Astrocyte (in vitro differentiated cells and primary cell): ENCODE data around the gene EGFL7.

Experiments used
- EZH2 ChIP-seq: IDR thresholded peaks from 2 replicates; pipeline ENCODE4 v1.6.1; 2012; ENCODE audit warnings: mild to moderate bottlenecking, low read length, inconsistent platforms; ENCODE audit not compliant: insufficient read depth
- TF ChIP-seq, protein P1 (sequence below): IDR thresholded peaks from 2 replicates; pipeline ENCODE4 v1.5.1; 2011; ENCODE audit warnings: low read depth, mild to moderate bottlenecking, inconsistent platforms, low read length, moderate library complexity; ENCODE audit not compliant: insufficient read depth

GRCh38 chr9:136694872-136695247 is 32.1 kb downstream of the EGFL7 start:
- TF ChIP-seq, protein P1, sequence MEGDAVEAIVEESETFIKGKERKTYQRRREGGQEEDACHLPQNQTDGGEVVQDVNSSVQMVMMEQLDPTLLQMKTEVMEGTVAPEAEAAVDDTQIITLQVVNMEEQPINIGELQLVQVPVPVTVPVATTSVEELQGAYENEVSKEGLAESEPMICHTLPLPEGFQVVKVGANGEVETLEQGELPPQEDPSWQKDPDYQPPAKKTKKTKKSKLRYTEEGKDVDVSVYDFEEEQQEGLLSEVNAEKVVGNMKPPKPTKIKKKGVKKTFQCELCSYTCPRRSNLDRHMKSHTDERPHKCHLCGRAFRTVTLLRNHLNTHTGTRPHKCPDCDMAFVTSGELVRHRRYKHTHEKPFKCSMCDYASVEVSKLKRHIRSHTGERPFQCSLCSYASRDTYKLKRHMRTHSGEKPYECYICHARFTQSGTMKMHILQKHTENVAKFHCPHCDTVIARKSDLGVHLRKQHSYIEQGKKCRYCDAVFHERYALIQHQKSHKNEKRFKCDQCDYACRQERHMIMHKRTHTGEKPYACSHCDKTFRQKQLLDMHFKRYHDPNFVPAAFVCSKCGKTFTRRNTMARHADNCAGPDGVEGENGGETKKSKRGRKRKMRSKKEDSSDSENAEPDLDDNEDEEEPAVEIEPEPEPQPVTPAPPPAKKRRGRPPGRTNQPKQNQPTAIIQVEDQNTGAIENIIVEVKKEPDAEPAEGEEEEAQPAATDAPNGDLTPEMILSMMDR: no peak
- TF ChIP-seq EZH2: no peak
